ENCODE measurements around the gene CNPY3.
A peak's percentile ranks its signal among the peaks of the same experiment; 100 is the strongest.

Gene CNPY3

GRCh38 chr6:42987533-42988451, 58.5 kb downstream of the CNPY3 start:
- no peak for DNase-seq
- H3K4me1 Mint-ChIP-seq (ENCODE audit: low read depth in 2 of 2), result peaks cover 44 to 53% of the 10 kb centered on the region in 2 donors
- H3K9me3 Mint-ChIP-seq, result no peaks in the 10 kb centered on the region
- peak overlapping the region; percentile 63 to 95 for H3K27ac Mint-ChIP-seq
- no peaks in the 10 kb centered on the region for H3K27me3 Mint-ChIP-seq
- peak overlapping the region; percentile 87 to 97 for H3K4me3 Mint-ChIP-seq
- H3K36me3 Mint-ChIP-seq (ENCODE audit: insufficient read depth), result peaks cover 29% of the 10 kb centered on the region
- no peak for ATAC-seq (replicated peaks)

DNA sequence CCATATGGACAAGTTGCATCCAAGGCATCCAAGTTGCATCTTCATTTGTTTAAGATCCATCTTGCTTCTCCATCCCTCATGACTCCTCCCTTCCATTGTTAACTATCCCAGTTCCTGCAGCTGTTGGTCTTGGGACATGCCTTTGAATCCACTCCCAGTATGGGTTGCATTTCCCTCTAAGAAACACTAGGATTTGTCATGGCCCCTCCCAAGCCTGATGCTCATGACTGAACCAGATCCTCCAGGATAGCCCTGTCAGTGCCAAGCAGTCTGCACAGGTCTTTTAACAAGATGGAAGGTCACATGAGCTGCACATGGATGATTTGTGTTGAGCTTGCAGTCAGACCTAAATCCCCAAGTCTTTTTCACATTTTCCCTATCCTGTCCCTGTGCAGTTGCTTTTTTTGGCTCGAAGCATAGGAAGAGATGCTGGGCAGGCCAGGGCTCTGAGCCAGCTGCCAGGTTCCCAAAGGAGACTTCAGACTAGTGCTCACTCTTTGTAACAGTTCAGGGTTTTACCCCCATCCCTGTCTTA, 59.3 kb downstream of the CNPY3 start:
- DNase-seq (no peak), ATAC-seq (replicated peaks) (no peak)
- H3K9me3 Mint-ChIP-seq, result no peaks in the 10 kb centered on the region
- H3K27me3 Mint-ChIP-seq, result no peaks in the 10 kb centered on the region
- H3K27ac Mint-ChIP-seq, result peak overlapping the region; percentile 32 to 63
- peaks cover 29% of the 10 kb centered on the region for H3K36me3 Mint-ChIP-seq (ENCODE audit: insufficient read depth)
- no peak overlapping the region for H3K4me3 Mint-ChIP-seq
- H3K4me1 Mint-ChIP-seq (ENCODE audit: low read depth in 2 of 2), result peaks cover 43 to 51% of the 10 kb centered on the region in 2 donors
